Measurements from ENCODE around the gene SRSF5.

The SRSF5 gene

DNA sequence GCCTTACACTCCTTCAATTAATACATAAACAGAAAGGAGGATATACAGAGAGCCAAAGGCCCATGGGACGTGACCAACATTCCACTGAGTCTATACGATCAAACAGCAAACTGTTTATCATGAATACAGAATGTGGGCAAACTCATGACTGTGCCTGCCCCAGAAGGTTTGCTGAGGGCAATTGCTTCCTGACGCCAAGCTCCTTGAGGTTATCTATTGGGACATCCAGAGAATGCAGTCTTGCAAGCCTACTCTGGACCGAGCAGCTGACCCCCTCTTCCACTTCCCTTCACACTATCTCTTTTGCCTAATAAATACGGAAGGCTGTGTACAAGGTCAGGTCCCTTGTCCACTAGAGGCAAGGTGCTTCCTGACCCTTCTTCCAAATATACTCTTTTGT is 48.6 kb downstream of the SRSF5 start:
- TF ChIP-seq FOXP2 (optimal IDR thresholded peaks at IDR 0.05; ENCODE audit: control extremely low read depth, extremely low read length, insufficient read depth) (no peak), POLR2AphosphoS5 (IDR thresholded peaks at IDR 0.05; ENCODE audit: borderline replicate concordance, low read depth, low read length) (no peak), EZH2 (IDR thresholded peaks at IDR 0.05) (no peak)
- H3K9me3 ChIP-seq (ENCODE audit: low read depth, low read length): no peaks in the 10 kb centered on the region
- DNase-seq (ENCODE audit: low read depth, low spot score): no peak
- no peak overlapping the region for H3K9ac ChIP-seq (ENCODE audit: insufficient read length)
- H3K4me3 ChIP-seq: no peak overlapping the region
- no peaks in the 10 kb centered on the region for H3K36me3 ChIP-seq (ENCODE audit: insufficient read depth, low read length)
- no peak overlapping the region for H3K27ac ChIP-seq

DNA sequence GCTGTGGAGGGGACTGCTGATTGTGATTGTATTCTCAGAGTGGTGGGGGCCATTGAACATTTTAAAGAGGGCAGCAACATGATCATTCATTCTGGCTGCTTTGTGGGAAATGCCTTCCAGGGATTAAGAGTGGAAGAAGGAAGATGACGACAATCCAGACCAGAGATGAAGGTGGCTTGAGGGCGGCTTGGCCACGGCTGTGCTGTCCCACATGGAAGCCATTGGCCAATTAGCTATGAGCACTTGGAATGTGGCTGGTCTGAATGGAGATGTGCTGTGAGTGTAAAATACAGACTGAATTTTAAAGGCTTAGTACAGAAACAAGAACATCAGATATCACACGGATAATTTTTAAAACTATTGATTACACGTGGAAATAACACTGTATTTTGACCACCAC is 49.3 kb downstream of the SRSF5 start:
- H3K27ac ChIP-seq: no peak overlapping the region
- H3K4me3 ChIP-seq: no peak overlapping the region
- DNase-seq (ENCODE audit: low read depth, low spot score): no peak
- no peaks in the 10 kb centered on the region for H3K9me3 ChIP-seq (ENCODE audit: low read depth, low read length)
- H3K9ac ChIP-seq (ENCODE audit: insufficient read length): no peak overlapping the region
- H3K36me3 ChIP-seq (ENCODE audit: insufficient read depth, low read length): no peaks in the 10 kb centered on the region
- TF ChIP-seq FOXP2 (optimal IDR thresholded peaks at IDR 0.05; ENCODE audit: control extremely low read depth, extremely low read length, insufficient read depth) (no peak), POLR2AphosphoS5 (IDR thresholded peaks at IDR 0.05; ENCODE audit: borderline replicate concordance, low read depth, low read length) (no peak), EZH2 (IDR thresholded peaks at IDR 0.05) (no peak)

DNA sequence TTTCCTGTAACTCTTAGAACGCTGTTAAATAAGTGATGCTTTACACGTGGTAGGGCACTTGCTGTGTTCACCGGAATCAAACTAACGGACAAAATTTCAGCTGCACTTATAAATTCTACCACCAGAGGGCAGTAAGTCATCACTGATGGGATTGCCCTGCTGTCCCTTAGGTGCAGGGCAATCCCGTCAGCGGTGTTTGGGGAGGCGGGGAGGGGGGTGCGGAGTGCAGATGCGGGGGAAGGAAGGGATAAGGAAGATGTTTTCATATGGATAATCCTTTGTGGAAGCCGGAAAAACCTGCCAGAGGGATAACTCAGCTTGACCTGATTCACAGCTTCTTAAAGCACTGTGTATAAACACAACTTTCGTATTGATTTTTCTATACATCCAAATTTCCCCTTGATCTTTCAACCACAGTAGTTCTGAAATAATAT is 51.8 kb downstream of the SRSF5 start:
- Histone ChIP-seq H3K9ac (ENCODE audit: insufficient read length) (no peak overlapping the region), H3K4me3 (no peak overlapping the region), H3K9me3 (ENCODE audit: low read depth, low read length) (no peaks in the 10 kb centered on the region), H3K36me3 (ENCODE audit: insufficient read depth, low read length) (no peaks in the 10 kb centered on the region), H3K27ac (no peak overlapping the region)
- DNase-seq (ENCODE audit: low read depth, low spot score): peak; percentile 42
- TF ChIP-seq POLR2AphosphoS5 (IDR thresholded peaks at IDR 0.05; ENCODE audit: borderline replicate concordance, low read depth, low read length) (no peak), EZH2 (IDR thresholded peaks at IDR 0.05) (no peak), FOXP2 (optimal IDR thresholded peaks at IDR 0.05; ENCODE audit: control extremely low read depth, extremely low read length, insufficient read depth) (no peak)

DNA sequence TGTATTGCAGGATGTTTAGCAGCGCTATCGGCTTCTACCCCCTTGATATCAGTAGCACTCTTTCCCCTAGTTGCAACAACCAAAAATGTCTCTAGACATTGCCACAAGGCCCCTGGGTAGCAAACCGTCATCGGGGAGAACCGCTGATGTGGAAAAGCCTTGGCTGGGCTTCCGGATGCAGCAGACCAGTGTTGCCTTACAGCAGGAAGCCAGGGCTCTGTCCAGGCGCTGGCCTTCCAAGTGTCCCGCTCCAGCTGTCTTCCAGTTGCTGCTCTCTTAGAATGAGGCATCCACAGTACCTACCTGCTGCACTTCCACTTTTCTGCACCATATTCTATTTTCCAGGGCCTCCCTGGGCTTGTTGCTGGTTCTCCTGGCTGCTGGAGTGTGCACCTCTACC is 52.7 kb downstream of the SRSF5 start:
- H3K9ac ChIP-seq (ENCODE audit: insufficient read length): no peak overlapping the region
- no peak for DNase-seq (ENCODE audit: low read depth, low spot score)
- TF ChIP-seq FOXP2 (optimal IDR thresholded peaks at IDR 0.05; ENCODE audit: control extremely low read depth, extremely low read length, insufficient read depth): no peak
- TF ChIP-seq POLR2AphosphoS5 (IDR thresholded peaks at IDR 0.05; ENCODE audit: borderline replicate concordance, low read depth, low read length): no peak
- TF ChIP-seq EZH2 (IDR thresholded peaks at IDR 0.05): no peak
- no peak overlapping the region for H3K27ac ChIP-seq
- H3K9me3 ChIP-seq (ENCODE audit: low read depth, low read length): no peaks in the 10 kb centered on the region
- H3K36me3 ChIP-seq (ENCODE audit: insufficient read depth, low read length): no peaks in the 10 kb centered on the region
- no peak overlapping the region for H3K4me3 ChIP-seq

DNA sequence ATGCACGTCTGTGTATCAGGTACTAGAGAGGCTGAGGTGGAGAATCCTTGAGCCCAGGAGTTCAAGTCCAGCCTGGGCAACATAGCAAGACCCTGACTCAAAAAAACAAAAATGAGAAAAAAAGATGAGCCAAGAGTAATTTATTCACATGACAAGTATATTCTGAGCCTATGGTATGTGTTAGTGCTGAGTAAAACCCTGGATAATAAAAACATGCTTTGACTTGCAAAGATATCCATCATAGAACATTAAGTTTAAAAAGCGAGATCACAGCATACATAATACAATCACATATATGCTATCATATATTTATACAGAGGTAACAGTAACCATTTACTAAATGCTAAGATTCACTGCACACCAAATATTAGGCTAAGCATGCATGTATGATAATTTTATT is 54.0 kb downstream of the SRSF5 start:
- Histone ChIP-seq H3K9ac (ENCODE audit: insufficient read length) (no peak overlapping the region), H3K27ac (no peak overlapping the region), H3K36me3 (ENCODE audit: insufficient read depth, low read length) (no peaks in the 10 kb centered on the region), H3K9me3 (ENCODE audit: low read depth, low read length) (no peaks in the 10 kb centered on the region), H3K4me3 (no peak overlapping the region)
- DNase-seq (ENCODE audit: low read depth, low spot score): no peak
- TF ChIP-seq EZH2 (IDR thresholded peaks at IDR 0.05) (no peak), POLR2AphosphoS5 (IDR thresholded peaks at IDR 0.05; ENCODE audit: borderline replicate concordance, low read depth, low read length) (no peak), FOXP2 (optimal IDR thresholded peaks at IDR 0.05; ENCODE audit: control extremely low read depth, extremely low read length, insufficient read depth) (no peak)
